HepG2 (cell line): ENCODE results near the gene F12. TPM values are rescaled to one million over a fixed set of nuclear protein-coding genes. Genes with fewer than 3 reads are reported as not detected.

Source experiments
- ATF7-NPFF ChIP-seq: sonication (generic); formaldehyde crosslinking; IDR thresholded peaks from 2 replicates; pipeline ENCODE4 v1.8.1; 2023; ENCODE audit warnings: mild to moderate bottlenecking, low read depth, missing genetic modification reagents, moderate library complexity
- DMAP1 ChIP-seq: IDR thresholded peaks from 2 replicates; pipeline ENCODE4 v1.6.1; 2016
- HDAC2 ChIP-seq: sonication (generic); formaldehyde crosslinking; IDR thresholded peaks from 2 replicates; pipeline ENCODE4 v1.4.0; 2020; ENCODE audit warnings: missing genetic modification reagents
- KDM2A ChIP-seq: sonication (generic); formaldehyde crosslinking; IDR thresholded peaks from 2 replicates; pipeline ENCODE4 v1.4.0; 2020; ENCODE audit warnings: low read depth, missing genetic modification reagents, borderline replicate concordance
- MXI1 ChIP-seq: IDR thresholded peaks from 3 replicates; pipeline ENCODE4 v1.6.1; 2012; ENCODE audit warnings: low read depth, low read length, inconsistent platforms, borderline replicate concordance
- ONECUT2 ChIP-seq: sonication (generic); formaldehyde crosslinking; IDR thresholded peaks from 2 replicates; pipeline ENCODE4 v1.4.0; 2020; ENCODE audit warnings: missing genetic modification reagents
- RELA ChIP-seq: sonication (generic); formaldehyde crosslinking; IDR thresholded peaks from 2 replicates; pipeline ENCODE4 v1.4.0; 2020; ENCODE audit warnings: missing genetic modification reagents
- SIN3B ChIP-seq: fragments of 150-350 bp; IDR thresholded peaks from 2 replicates; pipeline ENCODE4 v1.6.1; 2014; ENCODE audit warnings: low read length
- TCF12 ChIP-seq, 2 experiments: fragments of 450-650 bp in 1 of 2; sonication (generic) in 1 of 2; formaldehyde crosslinking in 1 of 2; IDR thresholded peaks; 2 replicates each; pipeline versions ENCODE4 v1.6.1 to v1.8.0; 2017 to 2022; ENCODE audit warnings: antibody characterized with exemption in 1 of 2, mild to moderate bottlenecking in 1 of 2, missing genetic modification reagents in 1 of 2, moderate library complexity in 1 of 2
- YEATS4 ChIP-seq: sonication (generic); formaldehyde crosslinking; IDR thresholded peaks from 2 replicates; pipeline ENCODE4 v1.4.0; 2020; ENCODE audit warnings: missing genetic modification reagents, borderline replicate concordance
- ZBTB3 ChIP-seq: sonication (generic); formaldehyde crosslinking; IDR thresholded peaks from 2 replicates; pipeline ENCODE4 v1.4.0; 2020; ENCODE audit warnings: low read depth, mild to moderate bottlenecking, moderate library complexity, missing genetic modification reagents, borderline replicate concordance
- ZNF232 ChIP-seq: sonication (generic); formaldehyde crosslinking; IDR thresholded peaks from 2 replicates; pipeline ENCODE4 v1.4.0; 2020; ENCODE audit warnings: missing genetic modification reagents, borderline replicate concordance
- ZNF550 ChIP-seq: sonication (generic); formaldehyde crosslinking; IDR thresholded peaks from 2 replicates; pipeline ENCODE4 v1.4.0; 2020; ENCODE audit warnings: mild to moderate bottlenecking, missing genetic modification reagents, borderline replicate concordance
- ZNF761 ChIP-seq: sonication (generic); formaldehyde crosslinking; conservative IDR thresholded peaks from 2 replicates; pipeline ENCODE4 v1.4.0; 2020; ENCODE audit warnings: mild to moderate bottlenecking, missing genetic modification reagents
- ZNF766 ChIP-seq: sonication (generic); formaldehyde crosslinking; IDR thresholded peaks from 2 replicates; pipeline ENCODE4 v1.5.0; 2020; ENCODE audit warnings: missing genetic modification reagents, borderline replicate concordance
- ZSCAN9 ChIP-seq: IDR thresholded peaks from 2 replicates; pipeline ENCODE4 v1.6.1; 2016; ENCODE audit warnings: borderline replicate concordance
- polyA plus RNA-seq, 8 experiments: library from polyadenylated mRNA; depleted of rRNA in 3 of 8; stranded (reverse) in 7 of 8; unstranded in 1 of 8; fragments of >200 nt; fragmentation: Illumina TruSeq in 4 of 8; extraction: Trizol in 4 of 8; gene quantifications; 2 replicates each; pipeline versions ENCODE4 v1.2.1 to v1.2.3, GENCODE V29; 2011 to 2016; ENCODE audit warnings: low read depth in 4 of 8, missing spikeins in 1 of 8, mixed read lengths in 1 of 8; ENCODE audit not compliant: insufficient read depth in 1 of 8
- total RNA-seq, 5 experiments: library from RNA; depleted of rRNA; stranded (reverse); fragments of >200 nt; fragmentation: Illumina TruSeq; extraction: Trizol; gene quantifications; 2 replicates each; pipeline ENCODE4 v1.2.3, GENCODE V29; 2016; ENCODE audit warnings: low read depth in 1 of 5
- TF ChIP-seq, protein P1 (sequence below): sonication (generic); formaldehyde crosslinking; IDR thresholded peaks from 2 replicates; pipeline ENCODE4 v1.5.0; 2020; ENCODE audit warnings: mild to moderate bottlenecking, missing genetic modification reagents, moderate library complexity
- TF ChIP-seq, protein P2 (sequence below): sonication (generic); formaldehyde crosslinking; IDR thresholded peaks from 2 replicates; pipeline ENCODE4 v1.9.0; 2021; ENCODE audit warnings: mild to moderate bottlenecking, missing genetic modification reagents
- TF ChIP-seq, protein P3 (sequence below): sonication (generic); formaldehyde crosslinking; IDR thresholded peaks from 2 replicates; pipeline ENCODE4 v1.4.0; 2020; ENCODE audit warnings: missing genetic modification reagents

Gene F12
- total and polyA plus RNA-seq, 2 of the 13 experiments (the other 11 are each of a cell fraction or from before 2014, with no cell fraction given): 2.5 to 3.0 TPM

DNA sequence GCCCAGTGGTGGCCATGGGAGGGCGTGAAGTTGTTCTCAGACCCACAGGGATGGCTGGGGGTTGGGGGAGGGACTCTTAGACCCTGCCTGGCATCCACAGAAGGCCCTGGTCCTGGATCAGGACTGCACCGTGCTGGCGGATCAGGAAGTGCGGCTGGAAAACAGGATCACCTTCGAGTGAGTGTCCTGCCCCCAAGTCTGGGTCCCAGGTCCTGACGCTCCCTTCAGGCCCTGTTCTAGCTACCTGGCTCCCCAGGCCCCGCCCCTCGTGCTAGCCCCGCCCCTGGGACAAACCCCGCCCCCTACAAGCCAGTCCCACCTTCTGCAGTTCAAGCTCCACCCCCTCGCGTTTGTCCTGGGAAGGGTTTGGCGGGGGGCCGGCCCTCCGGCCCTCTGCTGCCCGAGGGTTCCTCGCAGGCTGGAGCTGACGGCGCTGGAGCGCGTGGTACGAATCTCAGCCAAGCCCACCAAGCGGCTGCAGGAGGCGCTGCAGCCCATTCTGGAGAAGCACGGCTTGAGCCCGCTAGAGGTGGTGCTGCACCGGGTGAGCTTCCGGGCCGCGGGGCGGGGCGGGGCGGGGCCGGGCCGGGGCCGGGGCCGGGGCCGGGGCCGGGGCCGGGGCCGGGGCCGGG lies 38.8 kb downstream of the F12 start (continued):
- TF ChIP-seq ZNF550 (CRISPR knock-in tag) (no peak), SIN3B (no peak), ONECUT2 (CRISPR knock-in tag) (no peak), DMAP1 (peak; percentile 71; the same call in 1 of the 2 replicates), ATF7-NPFF (peak; percentile 85; the same call in 1 of the 2 replicates), TCF12 (IDR thresholded peaks at IDR 0.05) (no peak), TCF12 (CRISPR knock-in tag; IDR thresholded peaks at IDR 0.05) (no peak), RELA (0 out of 2 replicates have a peak, but pooled peaks have one; percentile 14), YEATS4 (CRISPR knock-in tag) (peak; percentile 74; the same call in 1 of the 2 replicates), KDM2A (CRISPR knock-in tag) (peak; percentile 83; the same call in 1 of the 2 replicates), ZNF232 (CRISPR knock-in tag) (no peak), ZNF766 (no peak), ZNF761 (CRISPR knock-in tag) (no peak), HDAC2 (CRISPR knock-in tag) (peak; percentile 59), ZSCAN9 (peak; percentile 57; the same call in 1 of the 2 replicates), ZBTB3 (no peak), MXI1 (peak; percentile 85; the same call in 2 of the 3 replicates)
- TF ChIP-seq, protein P1, sequence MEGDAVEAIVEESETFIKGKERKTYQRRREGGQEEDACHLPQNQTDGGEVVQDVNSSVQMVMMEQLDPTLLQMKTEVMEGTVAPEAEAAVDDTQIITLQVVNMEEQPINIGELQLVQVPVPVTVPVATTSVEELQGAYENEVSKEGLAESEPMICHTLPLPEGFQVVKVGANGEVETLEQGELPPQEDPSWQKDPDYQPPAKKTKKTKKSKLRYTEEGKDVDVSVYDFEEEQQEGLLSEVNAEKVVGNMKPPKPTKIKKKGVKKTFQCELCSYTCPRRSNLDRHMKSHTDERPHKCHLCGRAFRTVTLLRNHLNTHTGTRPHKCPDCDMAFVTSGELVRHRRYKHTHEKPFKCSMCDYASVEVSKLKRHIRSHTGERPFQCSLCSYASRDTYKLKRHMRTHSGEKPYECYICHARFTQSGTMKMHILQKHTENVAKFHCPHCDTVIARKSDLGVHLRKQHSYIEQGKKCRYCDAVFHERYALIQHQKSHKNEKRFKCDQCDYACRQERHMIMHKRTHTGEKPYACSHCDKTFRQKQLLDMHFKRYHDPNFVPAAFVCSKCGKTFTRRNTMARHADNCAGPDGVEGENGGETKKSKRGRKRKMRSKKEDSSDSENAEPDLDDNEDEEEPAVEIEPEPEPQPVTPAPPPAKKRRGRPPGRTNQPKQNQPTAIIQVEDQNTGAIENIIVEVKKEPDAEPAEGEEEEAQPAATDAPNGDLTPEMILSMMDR: peak; percentile 92
- TF ChIP-seq, protein P2, sequence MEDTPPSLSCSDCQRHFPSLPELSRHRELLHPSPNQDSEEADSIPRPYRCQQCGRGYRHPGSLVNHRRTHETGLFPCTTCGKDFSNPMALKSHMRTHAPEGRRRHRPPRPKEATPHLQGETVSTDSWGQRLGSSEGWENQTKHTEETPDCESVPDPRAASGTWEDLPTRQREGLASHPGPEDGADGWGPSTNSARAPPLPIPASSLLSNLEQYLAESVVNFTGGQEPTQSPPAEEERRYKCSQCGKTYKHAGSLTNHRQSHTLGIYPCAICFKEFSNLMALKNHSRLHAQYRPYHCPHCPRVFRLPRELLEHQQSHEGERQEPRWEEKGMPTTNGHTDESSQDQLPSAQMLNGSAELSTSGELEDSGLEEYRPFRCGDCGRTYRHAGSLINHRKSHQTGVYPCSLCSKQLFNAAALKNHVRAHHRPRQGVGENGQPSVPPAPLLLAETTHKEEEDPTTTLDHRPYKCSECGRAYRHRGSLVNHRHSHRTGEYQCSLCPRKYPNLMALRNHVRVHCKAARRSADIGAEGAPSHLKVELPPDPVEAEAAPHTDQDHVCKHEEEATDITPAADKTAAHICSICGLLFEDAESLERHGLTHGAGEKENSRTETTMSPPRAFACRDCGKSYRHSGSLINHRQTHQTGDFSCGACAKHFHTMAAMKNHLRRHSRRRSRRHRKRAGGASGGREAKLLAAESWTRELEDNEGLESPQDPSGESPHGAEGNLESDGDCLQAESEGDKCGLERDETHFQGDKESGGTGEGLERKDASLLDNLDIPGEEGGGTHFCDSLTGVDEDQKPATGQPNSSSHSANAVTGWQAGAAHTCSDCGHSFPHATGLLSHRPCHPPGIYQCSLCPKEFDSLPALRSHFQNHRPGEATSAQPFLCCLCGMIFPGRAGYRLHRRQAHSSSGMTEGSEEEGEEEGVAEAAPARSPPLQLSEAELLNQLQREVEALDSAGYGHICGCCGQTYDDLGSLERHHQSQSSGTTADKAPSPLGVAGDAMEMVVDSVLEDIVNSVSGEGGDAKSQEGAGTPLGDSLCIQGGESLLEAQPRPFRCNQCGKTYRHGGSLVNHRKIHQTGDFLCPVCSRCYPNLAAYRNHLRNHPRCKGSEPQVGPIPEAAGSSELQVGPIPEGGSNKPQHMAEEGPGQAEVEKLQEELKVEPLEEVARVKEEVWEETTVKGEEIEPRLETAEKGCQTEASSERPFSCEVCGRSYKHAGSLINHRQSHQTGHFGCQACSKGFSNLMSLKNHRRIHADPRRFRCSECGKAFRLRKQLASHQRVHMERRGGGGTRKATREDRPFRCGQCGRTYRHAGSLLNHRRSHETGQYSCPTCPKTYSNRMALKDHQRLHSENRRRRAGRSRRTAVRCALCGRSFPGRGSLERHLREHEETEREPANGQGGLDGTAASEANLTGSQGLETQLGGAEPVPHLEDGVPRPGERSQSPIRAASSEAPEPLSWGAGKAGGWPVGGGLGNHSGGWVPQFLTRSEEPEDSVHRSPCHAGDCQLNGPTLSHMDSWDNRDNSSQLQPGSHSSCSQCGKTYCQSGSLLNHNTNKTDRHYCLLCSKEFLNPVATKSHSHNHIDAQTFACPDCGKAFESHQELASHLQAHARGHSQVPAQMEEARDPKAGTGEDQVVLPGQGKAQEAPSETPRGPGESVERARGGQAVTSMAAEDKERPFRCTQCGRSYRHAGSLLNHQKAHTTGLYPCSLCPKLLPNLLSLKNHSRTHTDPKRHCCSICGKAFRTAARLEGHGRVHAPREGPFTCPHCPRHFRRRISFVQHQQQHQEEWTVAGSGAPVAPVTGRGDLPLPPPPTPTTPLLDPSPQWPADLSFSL (CRISPR knock-in tag): no peak
- TF ChIP-seq, protein P3, sequence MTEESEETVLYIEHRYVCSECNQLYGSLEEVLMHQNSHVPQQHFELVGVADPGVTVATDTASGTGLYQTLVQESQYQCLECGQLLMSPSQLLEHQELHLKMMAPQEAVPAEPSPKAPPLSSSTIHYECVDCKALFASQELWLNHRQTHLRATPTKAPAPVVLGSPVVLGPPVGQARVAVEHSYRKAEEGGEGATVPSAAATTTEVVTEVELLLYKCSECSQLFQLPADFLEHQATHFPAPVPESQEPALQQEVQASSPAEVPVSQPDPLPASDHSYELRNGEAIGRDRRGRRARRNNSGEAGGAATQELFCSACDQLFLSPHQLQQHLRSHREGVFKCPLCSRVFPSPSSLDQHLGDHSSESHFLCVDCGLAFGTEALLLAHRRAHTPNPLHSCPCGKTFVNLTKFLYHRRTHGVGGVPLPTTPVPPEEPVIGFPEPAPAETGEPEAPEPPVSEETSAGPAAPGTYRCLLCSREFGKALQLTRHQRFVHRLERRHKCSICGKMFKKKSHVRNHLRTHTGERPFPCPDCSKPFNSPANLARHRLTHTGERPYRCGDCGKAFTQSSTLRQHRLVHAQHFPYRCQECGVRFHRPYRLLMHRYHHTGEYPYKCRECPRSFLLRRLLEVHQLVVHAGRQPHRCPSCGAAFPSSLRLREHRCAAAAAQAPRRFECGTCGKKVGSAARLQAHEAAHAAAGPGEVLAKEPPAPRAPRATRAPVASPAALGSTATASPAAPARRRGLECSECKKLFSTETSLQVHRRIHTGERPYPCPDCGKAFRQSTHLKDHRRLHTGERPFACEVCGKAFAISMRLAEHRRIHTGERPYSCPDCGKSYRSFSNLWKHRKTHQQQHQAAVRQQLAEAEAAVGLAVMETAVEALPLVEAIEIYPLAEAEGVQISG: peak; percentile 73
